Right atrium auricular region (tissue), 2 donors: ENCODE results near the gene CACNG4. TPM values are rescaled to one million over a fixed set of nuclear protein-coding genes. Genes with fewer than 3 reads are reported as not detected.
"Not testable (repeated sequence)": the region's sequence is repeated elsewhere in the genome, so short reads cannot be mapped to it uniquely, and the experiment has no call there.

Source experiments
- DNase-seq: peaks from one replicate; pipeline ENCODE4 v3.0.0-alpha.2; 2019; ENCODE audit warnings: low spot score
- H3K27ac ChIP-seq, 2 donors: fragments of 200-600 bp; sonication (generic); 1 replicate in 1 of 2; 2 replicates in 1 of 2; pipeline ENCODE4 v1.5.1; 2016 to 2019
- H3K27me3 ChIP-seq, 2 donors: fragments of 200-600 bp; sonication (generic); one replicate each; pipeline versions ENCODE4 v1.5.1 to v1.6.0; 2017 to 2019
- H3K36me3 ChIP-seq: fragments of 200-600 bp; sonication (generic); one replicate; pipeline ENCODE4 v1.5.1; 2016
- H3K4me1 ChIP-seq, 2 donors: fragments of 200-600 bp; sonication (generic); one replicate each; pipeline versions ENCODE4 v1.5.1 to v1.6.0; 2017 to 2019
- H3K4me3 ChIP-seq, 2 donors: fragments of 200-600 bp; sonication (generic); 1 replicate in 1 of 2; 2 replicates in 1 of 2; pipeline ENCODE4 v1.5.1; 2017 to 2019; ENCODE audit warnings: mild to moderate bottlenecking in 1 of 2, moderate library complexity in 1 of 2
- H3K9me3 ChIP-seq, 2 donors: fragments of 200-600 bp; sonication (generic); one replicate each; pipeline ENCODE4 v1.5.1; 2019
- CTCF ChIP-seq, 2 donors: fragments of 200-600 bp; sonication (generic); IDR thresholded peaks; one replicate each; pipeline ENCODE4 v1.5.1; 2019; ENCODE audit warnings: antibody characterized with exemption in 2 of 2
- total RNA-seq, 2 donors: library from RNA; depleted of rRNA; stranded (reverse); fragments of >200 nt; gene quantifications; one replicate each; pipeline ENCODE4 v1.1.0, GENCODE V29; 2016

CACNG4 gene
- total RNA-seq, 2 donors from 2014 or later, result 0.63 to 1.9 TPM

GRCh38 chr17:66970797-66971196 lies 6.3 kb downstream of the CACNG4 start:
- no peaks in the 10 kb centered on the region for H3K9me3 ChIP-seq
- no peak for DNase-seq
- TF ChIP-seq CTCF (IDR thresholded peaks at IDR 0.05), result no peak
- peaks cover 0 to 11% of the 10 kb centered on the region in 2 donors for H3K4me1 ChIP-seq
- H3K27me3 ChIP-seq, result peaks cover 7 to 11% of the 10 kb centered on the region in 2 donors
- H3K36me3 ChIP-seq, result no peaks in the 10 kb centered on the region
- no peak overlapping the region for H3K27ac ChIP-seq
- H3K4me3 ChIP-seq, result no peak overlapping the region

GRCh38 chr17:66971264-66971663 lies 6.8 kb downstream of the CACNG4 start:
- Histone ChIP-seq H3K9me3 (no peaks in the 10 kb centered on the region), H3K27ac (no peak overlapping the region), H3K27me3 (peaks cover 4 to 7% of the 10 kb centered on the region in 2 donors), H3K4me3 (no peak overlapping the region), H3K36me3 (no peaks in the 10 kb centered on the region), H3K4me1 (peaks cover 0 to 10% of the 10 kb centered on the region in 2 donors)
- no peak for DNase-seq
- TF ChIP-seq CTCF (IDR thresholded peaks at IDR 0.05), result no peak

GRCh38 chr17:66971730-66972441 lies 7.4 kb downstream of the CACNG4 start:
- H3K4me1 ChIP-seq, result peaks cover 0 to 15% of the 10 kb centered on the region in 2 donors
- H3K9me3 ChIP-seq, result no peaks in the 10 kb centered on the region
- no peak overlapping the region for H3K27ac ChIP-seq
- H3K4me3 ChIP-seq, result no peak overlapping the region
- H3K36me3 ChIP-seq, result no peaks in the 10 kb centered on the region
- no peak for DNase-seq
- TF ChIP-seq CTCF (IDR thresholded peaks at IDR 0.05), result no peak
- H3K27me3 ChIP-seq, result peaks cover 3% of the 10 kb centered on the region in 2 donors

DNA sequence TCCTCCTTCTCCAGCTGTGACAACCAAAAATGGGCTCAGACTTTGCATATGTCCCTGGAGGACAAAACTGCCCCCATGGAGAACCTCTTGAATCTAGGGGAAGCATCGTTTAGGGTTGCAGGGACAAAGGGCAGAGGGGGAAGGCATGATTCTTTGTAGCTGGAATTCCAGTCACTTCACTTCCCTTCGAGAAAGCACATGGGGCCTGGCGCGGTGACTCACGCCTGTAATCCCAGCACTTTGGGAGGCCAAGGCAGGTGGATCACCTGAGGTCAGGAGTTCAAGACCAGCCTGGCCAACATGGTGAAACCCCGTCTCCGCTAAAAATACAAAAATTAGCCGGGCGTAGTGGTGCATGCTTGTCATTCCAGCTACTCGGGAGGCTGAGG lies 7.9 kb downstream of the CACNG4 start:
- not testable (repeated sequence) for H3K36me3 ChIP-seq, H3K27ac ChIP-seq, DNase-seq, H3K9me3 ChIP-seq, H3K4me3 ChIP-seq, H3K27me3 ChIP-seq
- peaks cover 0 to 20% of the 10 kb centered on the region in 2 donors for H3K4me1 ChIP-seq

DNA sequence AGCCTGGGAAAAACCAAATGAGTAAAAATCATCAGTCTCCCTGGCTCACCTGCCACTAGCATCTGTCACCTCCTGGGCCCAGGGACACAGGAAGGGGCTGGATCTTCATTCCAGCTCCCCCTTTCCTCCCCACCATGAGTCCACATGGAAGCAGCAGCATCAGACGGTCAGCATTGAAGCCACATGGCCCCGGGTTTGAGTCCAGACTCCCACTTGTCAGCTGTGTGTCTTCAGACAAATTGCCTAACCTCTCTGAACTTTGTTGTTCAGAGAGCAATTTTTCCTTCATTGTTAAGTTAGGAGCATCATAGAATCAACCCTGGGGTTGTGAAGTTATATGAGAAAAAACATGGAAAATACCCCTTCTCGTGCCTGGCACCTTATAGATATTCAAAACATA lies 10.7 kb downstream of the CACNG4 start:
- DNase-seq, result no peak
- Histone ChIP-seq H3K27ac (no peak overlapping the region), H3K4me3 (no peak overlapping the region), H3K27me3 (no peaks in the 10 kb centered on the region), H3K9me3 (no peaks in the 10 kb centered on the region), H3K36me3 (no peaks in the 10 kb centered on the region), H3K4me1 (peaks cover 0 to 31% of the 10 kb centered on the region in 2 donors)
- TF ChIP-seq CTCF (IDR thresholded peaks at IDR 0.05), result no peak

DNA sequence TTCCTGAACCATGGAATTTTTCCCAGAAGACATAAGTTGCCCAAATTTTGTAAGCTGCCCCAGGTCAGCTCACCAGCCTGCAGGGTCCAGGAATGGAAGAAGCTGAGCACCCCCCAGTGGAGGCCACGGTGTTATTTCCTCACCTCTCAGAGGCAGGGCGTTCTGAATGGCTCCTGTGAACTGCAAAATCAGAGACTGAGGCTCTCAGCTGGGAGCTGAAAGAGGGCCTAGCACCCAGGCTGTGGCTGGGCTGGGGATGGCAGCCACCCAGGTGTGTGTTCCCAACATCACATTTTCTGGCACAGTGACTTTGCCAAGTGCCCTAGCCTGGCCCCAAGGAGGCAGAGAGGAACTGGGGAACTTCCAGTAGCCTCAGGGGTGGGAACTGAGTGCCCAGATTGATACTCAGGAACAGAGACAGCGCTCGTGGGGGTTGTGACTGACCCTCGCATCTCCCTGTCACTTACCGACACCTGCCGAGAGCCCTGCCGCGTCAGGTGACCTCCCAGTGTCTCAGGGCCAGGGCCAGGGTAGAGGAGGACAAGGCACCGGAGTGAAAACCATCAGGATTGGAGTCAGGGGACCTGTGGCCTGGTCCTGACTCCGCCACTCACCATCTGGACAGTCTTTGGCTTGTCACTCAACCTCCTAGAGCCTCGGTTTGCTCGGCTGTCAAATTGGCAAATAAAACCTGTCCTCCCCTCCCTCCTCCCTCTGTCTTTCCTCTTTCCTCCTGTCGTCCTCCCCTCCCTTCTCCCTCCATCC lies 11.3 kb downstream of the CACNG4 start:
- Histone ChIP-seq H3K4me3 (no peak overlapping the region), H3K27ac (no peak overlapping the region), H3K27me3 (no peaks in the 10 kb centered on the region), H3K36me3 (no peaks in the 10 kb centered on the region), H3K9me3 (no peaks in the 10 kb centered on the region), H3K4me1 (peaks cover 0 to 31% of the 10 kb centered on the region in 2 donors)
- DNase-seq, result no peak
- TF ChIP-seq CTCF (IDR thresholded peaks at IDR 0.05), result peak in 1 of 2 donors; percentile 30
